ENCODE data around the gene JADE1.

GRCh38 chr4:128868758-128869157, 59.3 kb downstream of the JADE1 start:
- TF ChIP-seq CTCF (IDR thresholded peaks at IDR 0.05) (no peak), POLR2A (IDR thresholded peaks at IDR 0.05) (no peak)

Data from testis (tissue), 2 donors.